Vagina (tissue), 2 donors: ENCODE data around the gene DIAPH3. TPM values are rescaled to one million over a fixed set of nuclear protein-coding genes. Genes with fewer than 3 reads are reported as not detected.

Experiments used
- DNase-seq, 2 donors: peaks; one replicate each; pipeline ENCODE4 v3.0.0-alpha.2; 2017; ENCODE audit errors: extremely low spot score in 2 of 2
- H3K27ac ChIP-seq: fragments of 200-600 bp; sonication (generic); one replicate; pipeline ENCODE4 v1.5.1; 2019
- H3K27me3 ChIP-seq: fragments of 200-600 bp; sonication (generic); one replicate; pipeline ENCODE4 v1.5.1; 2019
- H3K36me3 ChIP-seq, 2 donors: fragments of 200-600 bp; sonication (generic); one replicate each; pipeline ENCODE4 v1.5.1; 2017 to 2019
- H3K4me1 ChIP-seq: fragments of 200-600 bp; sonication (generic); one replicate; pipeline ENCODE4 v1.5.1; 2019
- H3K4me3 ChIP-seq, 2 donors: fragments of 200-600 bp; sonication (generic); 1 replicate in 1 of 2; 2 replicates in 1 of 2; pipeline ENCODE4 v1.5.1; 2016 to 2019
- H3K9me3 ChIP-seq: fragments of 200-600 bp; sonication (generic); one replicate; pipeline ENCODE4 v1.5.1; 2019
- POLR2A ChIP-seq, 2 donors: fragments of 450-650 bp; IDR thresholded peaks; one replicate each; pipeline ENCODE4 v1.6.1; 2017; ENCODE audit warnings: antibody characterized with exemption in 2 of 2, mild to moderate bottlenecking in 2 of 2, moderate library complexity in 2 of 2
- POLR2AphosphoS5 ChIP-seq, 2 donors: sonication (generic); formaldehyde crosslinking; IDR thresholded peaks; one replicate each; pipeline ENCODE4 v1.9.0; 2017; ENCODE audit warnings: antibody characterized with exemption in 2 of 2, mild to moderate bottlenecking in 2 of 2, low read depth in 1 of 2; ENCODE audit not compliant: insufficient read depth in 1 of 2
- intact Hi-C: fragments of 100-400 bp; cut with DNase I; formaldehyde crosslinking; loops from one replicate; pipeline ENCODE4 v1.15.1; 2023
- total RNA-seq: library from RNA; depleted of rRNA; stranded (reverse); fragments of >200 nt; gene quantifications from one replicate; pipeline ENCODE4 v1.2.3, GENCODE V29; 2016
- TF ChIP-seq, protein P1 (sequence below), 3 experiments: fragments of 450-650 bp in 2 of 3; fragments of 200-600 bp in 1 of 3; sonication (generic) in 1 of 3; IDR thresholded peaks; one replicate each; pipeline ENCODE4 v1.5.1; 2017 to 2019; ENCODE audit warnings: antibody characterized with exemption in 3 of 3, mild to moderate bottlenecking in 2 of 3, moderate library complexity in 2 of 3

DIAPH3 gene
- total RNA-seq, 1 donor from 2014 or later, result 1.2 TPM

DNA sequence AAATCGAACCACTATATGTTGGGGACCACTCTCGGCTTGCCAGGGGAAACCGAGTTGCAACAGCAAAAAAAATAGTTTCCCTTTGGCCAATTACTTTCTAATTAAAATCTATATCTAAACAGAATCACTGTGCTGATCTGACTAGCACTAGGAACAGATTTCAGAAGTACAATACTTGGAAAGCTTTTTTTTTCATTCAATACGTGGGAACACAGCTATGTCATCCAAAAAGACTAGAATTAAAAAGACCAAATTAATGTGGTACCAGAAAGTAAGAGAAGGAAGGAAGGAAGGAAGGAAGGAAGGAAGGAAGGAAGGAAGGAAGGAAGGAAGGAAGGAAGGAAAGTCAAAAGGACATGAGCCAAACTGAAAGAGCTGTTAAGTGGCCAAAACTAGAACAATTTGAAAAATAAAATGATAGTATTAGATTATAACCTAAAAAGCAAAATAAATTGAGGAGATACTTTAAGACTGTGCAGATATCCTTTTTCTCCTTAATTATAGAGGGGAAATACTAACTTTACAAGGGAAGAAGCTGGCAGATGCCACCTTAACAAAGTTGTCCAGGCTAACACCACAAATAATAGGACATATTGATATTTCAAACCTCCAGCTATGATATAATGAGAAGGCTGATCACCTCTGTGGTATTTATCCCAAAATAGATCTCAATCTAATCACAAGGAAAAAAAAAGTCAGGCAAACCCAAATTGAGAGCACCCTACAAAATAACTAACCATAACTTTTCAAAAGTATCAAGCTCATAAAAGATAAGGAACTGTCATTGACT, 63.9 kb downstream of the DIAPH3 start:
- Histone ChIP-seq H3K36me3 (no peaks in the 10 kb centered on the region), H3K27me3 (no peaks in the 10 kb centered on the region), H3K4me3 (no peak overlapping the region), H3K9me3 (no peaks in the 10 kb centered on the region), H3K27ac (no peak overlapping the region), H3K4me1 (no peaks in the 10 kb centered on the region)
- intact Hi-C loops, result no loop called here
- TF ChIP-seq POLR2A (IDR thresholded peaks at IDR 0.05), result no peak
- TF ChIP-seq, protein P1, sequence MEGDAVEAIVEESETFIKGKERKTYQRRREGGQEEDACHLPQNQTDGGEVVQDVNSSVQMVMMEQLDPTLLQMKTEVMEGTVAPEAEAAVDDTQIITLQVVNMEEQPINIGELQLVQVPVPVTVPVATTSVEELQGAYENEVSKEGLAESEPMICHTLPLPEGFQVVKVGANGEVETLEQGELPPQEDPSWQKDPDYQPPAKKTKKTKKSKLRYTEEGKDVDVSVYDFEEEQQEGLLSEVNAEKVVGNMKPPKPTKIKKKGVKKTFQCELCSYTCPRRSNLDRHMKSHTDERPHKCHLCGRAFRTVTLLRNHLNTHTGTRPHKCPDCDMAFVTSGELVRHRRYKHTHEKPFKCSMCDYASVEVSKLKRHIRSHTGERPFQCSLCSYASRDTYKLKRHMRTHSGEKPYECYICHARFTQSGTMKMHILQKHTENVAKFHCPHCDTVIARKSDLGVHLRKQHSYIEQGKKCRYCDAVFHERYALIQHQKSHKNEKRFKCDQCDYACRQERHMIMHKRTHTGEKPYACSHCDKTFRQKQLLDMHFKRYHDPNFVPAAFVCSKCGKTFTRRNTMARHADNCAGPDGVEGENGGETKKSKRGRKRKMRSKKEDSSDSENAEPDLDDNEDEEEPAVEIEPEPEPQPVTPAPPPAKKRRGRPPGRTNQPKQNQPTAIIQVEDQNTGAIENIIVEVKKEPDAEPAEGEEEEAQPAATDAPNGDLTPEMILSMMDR (IDR thresholded peaks at IDR 0.05), result no peak
- no peak for TF ChIP-seq POLR2AphosphoS5 (IDR thresholded peaks at IDR 0.05; ENCODE audit: insufficient read depth in 1 of 2, low read depth in 1 of 2)
- no peak for DNase-seq

DNA sequence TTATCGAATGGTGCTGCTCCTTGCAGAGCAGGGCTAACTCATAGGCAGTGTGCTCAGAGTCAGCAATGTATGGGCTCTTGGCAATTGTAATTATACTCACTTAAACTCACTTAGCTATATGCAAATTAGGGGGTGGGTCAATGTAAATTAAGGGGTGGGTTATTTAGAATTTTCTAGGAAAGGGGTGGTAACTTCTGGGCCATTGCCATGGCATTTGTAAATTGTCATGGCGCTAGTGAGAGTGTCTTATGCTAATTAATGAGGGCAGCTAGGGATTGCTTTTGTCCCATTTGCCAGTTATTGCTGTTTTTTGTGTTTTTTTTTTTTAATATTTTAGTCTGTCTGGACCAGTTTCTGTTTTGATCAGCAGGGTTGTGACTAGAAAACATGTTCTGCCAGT, 68.4 kb downstream of the DIAPH3 start:
- Histone ChIP-seq H3K27ac (no peak overlapping the region), H3K27me3 (no peaks in the 10 kb centered on the region), H3K4me3 (no peak overlapping the region), H3K4me1 (no peaks in the 10 kb centered on the region), H3K36me3 (no peaks in the 10 kb centered on the region), H3K9me3 (no peaks in the 10 kb centered on the region)
- TF ChIP-seq, protein P1 (IDR thresholded peaks at IDR 0.05), result no peak
- intact Hi-C loops, result no loop called here
- no peak for DNase-seq

DNA sequence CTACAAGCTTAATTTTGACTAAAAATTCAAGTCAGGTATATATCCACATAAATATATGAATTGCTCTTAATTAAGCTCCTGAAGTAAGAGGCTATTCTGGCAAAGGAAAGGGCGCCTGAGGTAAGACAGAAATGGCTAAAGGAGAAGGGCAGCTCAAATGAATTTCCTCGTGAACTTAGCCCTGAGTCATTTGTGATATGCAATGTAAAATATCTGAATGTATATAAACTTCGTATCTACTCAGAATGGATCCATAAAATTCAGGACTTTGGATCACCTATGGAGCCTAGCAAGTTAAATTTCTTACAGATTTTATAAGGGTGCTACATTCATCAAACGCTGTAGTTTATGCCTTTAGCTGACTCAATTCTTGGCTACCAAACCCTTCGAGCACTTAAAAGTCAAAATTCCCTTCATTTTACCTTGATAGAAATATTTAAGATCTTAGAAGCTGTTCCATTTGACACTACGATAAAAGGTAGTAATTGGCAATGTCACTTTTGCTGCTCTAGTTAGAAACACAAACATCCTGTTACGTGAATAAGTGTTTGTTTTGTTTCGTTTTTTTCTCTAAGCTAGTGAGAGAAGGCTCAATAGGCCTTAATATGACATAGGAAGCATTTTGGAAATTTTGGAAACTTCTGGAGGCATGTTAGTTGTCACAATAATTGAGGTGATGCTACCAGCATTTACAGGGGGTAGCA, 69.2 kb downstream of the DIAPH3 start:
- no peak for DNase-seq
- no peaks in the 10 kb centered on the region for H3K36me3 ChIP-seq
- H3K4me1 ChIP-seq, result no peaks in the 10 kb centered on the region
- H3K27me3 ChIP-seq, result no peaks in the 10 kb centered on the region
- H3K9me3 ChIP-seq, result no peaks in the 10 kb centered on the region
- no peak overlapping the region for H3K4me3 ChIP-seq
- intact Hi-C loops, result no loop called here
- H3K27ac ChIP-seq, result no peak overlapping the region
- TF ChIP-seq POLR2A (IDR thresholded peaks at IDR 0.05) (no peak), POLR2AphosphoS5 (IDR thresholded peaks at IDR 0.05; ENCODE audit: insufficient read depth in 1 of 2, low read depth in 1 of 2) (no peak)
- TF ChIP-seq, protein P1 (IDR thresholded peaks at IDR 0.05), result no peak

DNA sequence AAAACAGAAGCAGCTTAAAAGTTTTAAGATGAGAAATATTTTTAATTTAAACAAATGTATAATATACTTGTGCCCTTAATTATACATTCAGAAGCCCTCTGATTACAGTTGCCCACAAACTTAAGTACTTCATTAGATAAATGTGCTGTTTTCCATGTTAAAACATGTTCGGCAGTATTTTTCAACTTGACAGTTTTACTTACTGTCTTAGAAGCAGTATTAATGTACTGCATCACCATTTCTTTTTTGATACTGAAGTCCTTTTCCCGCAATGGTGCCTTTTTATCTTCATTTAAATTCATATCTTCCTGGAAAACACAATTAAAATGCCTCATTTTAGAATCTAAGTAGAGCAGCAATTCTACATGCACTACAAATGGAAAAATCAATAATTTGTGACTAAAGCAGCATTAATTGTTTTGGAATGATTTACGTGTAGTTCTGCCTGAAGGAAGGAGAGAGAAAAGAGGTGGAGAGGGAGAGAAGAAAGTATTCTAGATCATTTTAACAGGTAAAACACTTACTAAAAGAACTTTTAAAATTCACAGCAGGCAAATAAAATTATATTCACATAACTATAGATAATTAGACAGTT, 70.2 kb downstream of the DIAPH3 start:
- no peaks in the 10 kb centered on the region for H3K9me3 ChIP-seq
- H3K36me3 ChIP-seq, result no peaks in the 10 kb centered on the region
- intact Hi-C loops, result no loop called here
- TF ChIP-seq POLR2A (IDR thresholded peaks at IDR 0.05) (no peak), POLR2AphosphoS5 (IDR thresholded peaks at IDR 0.05; ENCODE audit: insufficient read depth in 1 of 2, low read depth in 1 of 2) (no peak)
- TF ChIP-seq, protein P1 (IDR thresholded peaks at IDR 0.05), result no peak
- H3K27ac ChIP-seq, result no peak overlapping the region
- no peaks in the 10 kb centered on the region for H3K27me3 ChIP-seq
- H3K4me1 ChIP-seq, result no peaks in the 10 kb centered on the region
- no peak overlapping the region for H3K4me3 ChIP-seq
- no peak for DNase-seq

DNA sequence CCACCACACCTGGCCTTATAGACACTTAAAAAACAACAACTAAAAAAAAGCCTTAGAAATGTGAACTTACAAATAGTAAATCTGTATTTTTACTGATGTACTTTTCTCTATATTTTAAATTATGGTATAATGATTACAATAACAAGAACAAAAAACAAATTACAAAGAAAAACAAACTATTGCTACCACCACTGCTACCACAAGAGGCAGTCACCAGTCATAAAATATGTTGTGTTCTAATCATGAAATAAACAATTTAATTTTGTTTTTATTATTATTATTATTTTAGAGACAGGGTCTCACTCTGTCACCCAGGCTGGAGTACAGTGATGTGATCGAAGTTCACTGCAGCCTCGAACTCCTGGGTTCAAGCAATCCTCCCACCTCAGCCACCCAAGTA, 72.2 kb downstream of the DIAPH3 start:
- Histone ChIP-seq H3K27ac (no peak overlapping the region), H3K4me1 (no peaks in the 10 kb centered on the region), H3K9me3 (no peaks in the 10 kb centered on the region), H3K27me3 (no peaks in the 10 kb centered on the region), H3K4me3 (no peak overlapping the region), H3K36me3 (no peaks in the 10 kb centered on the region)
- TF ChIP-seq POLR2A (IDR thresholded peaks at IDR 0.05), result no peak
- no peak for TF ChIP-seq POLR2AphosphoS5 (IDR thresholded peaks at IDR 0.05; ENCODE audit: insufficient read depth in 1 of 2, low read depth in 1 of 2)
- TF ChIP-seq, protein P1 (IDR thresholded peaks at IDR 0.05), result no peak
- intact Hi-C loops, result no loop called here
- DNase-seq, result no peak
